Rectal smooth muscle tissue (tissue), 1 donor: ENCODE measurements around the gene IL17C.
"Not testable (repeated sequence)": the region's sequence is repeated elsewhere in the genome, so short reads cannot be mapped to it uniquely, and the experiment has no call there.

Experiments used
- H3K27ac ChIP-seq: one replicate; pipeline ENCODE4 v1.7.0; 2013; ENCODE audit warnings: low read depth, low read length, inconsistent platforms
- H3K27me3 ChIP-seq: one replicate; pipeline ENCODE4 v1.7.0; 2013; ENCODE audit warnings: low read length; ENCODE audit not compliant: control insufficient read depth, insufficient read depth
- H3K36me3 ChIP-seq: one replicate; pipeline ENCODE4 v1.7.0; 2013; ENCODE audit warnings: low read length; ENCODE audit not compliant: control insufficient read depth, insufficient read depth
- H3K4me1 ChIP-seq: one replicate; pipeline ENCODE4 v1.7.0; 2013; ENCODE audit warnings: low read length; ENCODE audit not compliant: control insufficient read depth, insufficient read depth
- H3K4me3 ChIP-seq: one replicate; pipeline ENCODE4 v1.7.0; 2013; ENCODE audit warnings: low read length
- H3K9ac ChIP-seq: one replicate; pipeline ENCODE4 v1.7.0; 2013; ENCODE audit warnings: low read length

The IL17C gene

DNA sequence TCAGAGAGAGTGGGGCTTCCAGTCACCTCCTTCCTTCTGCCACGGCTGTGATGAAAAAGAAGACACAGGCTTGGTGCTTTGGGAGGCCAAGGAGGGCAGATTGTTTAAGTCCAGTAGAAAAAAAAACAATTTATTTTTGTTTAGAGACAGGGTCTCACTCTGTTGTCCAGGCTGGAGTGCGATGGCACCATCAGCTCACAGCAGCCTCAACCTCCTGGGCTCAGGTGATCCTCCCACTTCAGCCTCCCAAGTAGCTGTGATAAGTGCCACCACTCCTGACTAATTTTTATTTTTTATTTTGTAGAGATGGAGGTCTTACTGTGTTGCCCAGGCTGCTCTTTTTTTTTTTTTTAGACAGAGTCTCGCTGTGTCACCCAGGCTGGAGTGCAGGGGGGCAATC lies 27.2 kb downstream of the IL17C start:
- H3K27ac ChIP-seq: no peak overlapping the region
- H3K9ac ChIP-seq: no peak overlapping the region
- H3K36me3 ChIP-seq: no peaks in the 10 kb centered on the region
- H3K4me1 ChIP-seq: no peaks in the 10 kb centered on the region
- H3K4me3 ChIP-seq: no peak overlapping the region
- H3K27me3 ChIP-seq: no peaks in the 10 kb centered on the region

DNA sequence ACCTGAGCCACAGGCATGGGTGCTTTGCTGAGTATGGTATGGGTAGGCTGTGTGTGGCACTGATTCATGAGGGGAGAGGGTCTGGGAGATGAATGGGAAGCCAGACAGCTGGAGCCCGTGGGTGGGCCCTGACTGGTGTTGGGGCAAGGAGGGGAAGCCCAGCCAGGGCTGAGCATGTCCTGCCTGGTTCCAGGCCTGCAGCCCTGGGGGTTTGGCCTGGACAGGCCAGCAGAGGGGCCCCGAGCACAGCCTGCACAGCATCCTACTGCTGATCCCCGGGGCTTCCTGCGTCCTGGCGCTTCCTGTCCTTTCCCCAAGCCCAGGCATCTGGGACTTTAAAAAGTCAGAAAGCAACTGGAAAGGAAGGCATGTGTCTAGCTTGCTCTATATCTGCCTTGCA lies 29.1 kb downstream of the IL17C start:
- Histone ChIP-seq H3K27ac (no peak overlapping the region), H3K9ac (no peak overlapping the region), H3K36me3 (no peaks in the 10 kb centered on the region), H3K4me1 (no peaks in the 10 kb centered on the region), H3K27me3 (no peaks in the 10 kb centered on the region), H3K4me3 (no peak overlapping the region)

DNA sequence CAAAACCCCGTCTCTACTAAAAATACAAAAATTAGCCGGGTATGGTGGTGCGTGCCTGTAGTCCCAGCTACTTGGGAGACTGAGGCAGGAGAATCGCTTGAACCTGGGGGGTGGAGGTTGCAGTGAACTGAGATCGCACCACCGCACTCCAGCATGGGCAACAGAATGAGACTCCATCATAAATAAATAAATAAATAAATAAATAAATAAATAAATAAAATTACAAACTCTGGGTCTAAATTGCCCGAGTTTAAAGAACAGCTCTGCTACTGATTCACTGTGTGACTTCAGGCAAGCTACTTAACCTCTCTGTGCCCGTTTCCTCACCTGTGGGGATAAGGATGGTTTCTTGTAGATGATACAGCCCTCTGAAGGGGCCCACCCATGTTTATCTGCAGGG lies 31.1 kb downstream of the IL17C start:
- H3K4me1 ChIP-seq, H3K9ac ChIP-seq, H3K36me3 ChIP-seq, H3K4me3 ChIP-seq, H3K27ac ChIP-seq, H3K27me3 ChIP-seq: not testable (repeated sequence)

DNA sequence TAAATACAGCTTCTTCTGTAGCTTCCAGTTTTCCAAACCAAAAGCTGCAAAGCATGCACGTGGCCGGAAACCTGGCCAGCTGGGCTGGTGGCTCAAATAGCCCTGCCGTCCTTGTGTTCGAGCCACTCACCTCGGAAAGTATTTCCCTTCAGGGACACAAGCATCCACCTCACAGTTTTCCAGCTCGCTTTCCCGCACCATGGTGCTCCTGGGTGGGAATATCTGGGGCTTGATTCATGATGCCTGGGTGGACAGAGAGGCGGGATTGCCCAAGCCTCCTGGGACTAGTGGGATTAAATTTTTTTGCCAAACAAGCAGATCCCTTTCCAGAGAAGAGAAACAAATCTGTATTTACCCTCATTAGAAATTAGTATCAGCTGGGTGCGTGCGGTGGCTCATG lies 31.6 kb downstream of the IL17C start:
- no peak overlapping the region for H3K9ac ChIP-seq
- no peaks in the 10 kb centered on the region for H3K36me3 ChIP-seq
- no peaks in the 10 kb centered on the region for H3K4me1 ChIP-seq
- no peak overlapping the region for H3K27ac ChIP-seq
- H3K27me3 ChIP-seq: no peaks in the 10 kb centered on the region
- no peak overlapping the region for H3K4me3 ChIP-seq

DNA sequence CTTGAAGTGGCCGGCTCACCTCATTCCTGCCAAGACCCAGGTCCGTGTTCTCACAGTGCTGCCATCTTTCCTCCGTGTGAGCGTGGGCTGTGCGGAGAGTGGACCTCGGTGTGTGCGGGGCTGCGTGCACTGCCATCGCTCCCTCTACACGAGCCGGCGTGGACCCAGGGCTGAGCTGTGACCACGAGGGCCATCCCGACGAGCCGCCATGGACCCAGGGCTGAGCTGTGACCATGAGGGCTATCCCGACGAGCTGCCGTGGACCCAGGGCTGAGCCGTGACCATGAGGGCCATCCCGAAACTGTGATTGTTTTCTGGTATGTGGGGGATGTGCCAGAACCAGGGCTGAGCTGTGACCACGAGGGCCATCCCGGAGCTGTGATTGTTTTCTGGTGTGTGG lies 33.4 kb downstream of the IL17C start:
- Histone ChIP-seq H3K9ac (no peak overlapping the region), H3K27me3 (no peaks in the 10 kb centered on the region), H3K36me3 (no peaks in the 10 kb centered on the region), H3K27ac (no peak overlapping the region), H3K4me1 (no peaks in the 10 kb centered on the region), H3K4me3 (no peak overlapping the region)

DNA sequence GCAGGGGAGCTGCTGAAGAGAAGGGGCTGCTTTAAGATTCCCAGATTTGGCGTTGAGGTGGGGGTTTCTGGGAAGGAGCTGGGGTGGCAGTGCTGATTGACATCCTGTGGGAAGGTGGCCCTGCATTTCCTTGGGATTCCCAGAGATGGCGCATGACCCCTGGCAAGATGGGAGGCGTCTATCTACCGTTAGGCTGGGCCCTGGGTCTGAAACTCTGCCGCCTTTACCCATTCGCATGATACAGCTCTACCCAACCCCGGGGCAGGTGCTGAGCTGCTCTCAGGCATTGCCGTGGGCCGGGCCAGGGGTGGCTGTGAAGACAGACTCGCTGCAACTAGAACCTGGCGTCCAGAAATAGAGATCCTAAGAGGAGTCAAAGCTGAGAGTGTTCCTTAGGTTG lies 34.4 kb downstream of the IL17C start:
- no peaks in the 10 kb centered on the region for H3K36me3 ChIP-seq
- H3K4me1 ChIP-seq: no peaks in the 10 kb centered on the region
- H3K27ac ChIP-seq: no peak overlapping the region
- H3K4me3 ChIP-seq: no peak overlapping the region
- no peaks in the 10 kb centered on the region for H3K27me3 ChIP-seq
- no peak overlapping the region for H3K9ac ChIP-seq

DNA sequence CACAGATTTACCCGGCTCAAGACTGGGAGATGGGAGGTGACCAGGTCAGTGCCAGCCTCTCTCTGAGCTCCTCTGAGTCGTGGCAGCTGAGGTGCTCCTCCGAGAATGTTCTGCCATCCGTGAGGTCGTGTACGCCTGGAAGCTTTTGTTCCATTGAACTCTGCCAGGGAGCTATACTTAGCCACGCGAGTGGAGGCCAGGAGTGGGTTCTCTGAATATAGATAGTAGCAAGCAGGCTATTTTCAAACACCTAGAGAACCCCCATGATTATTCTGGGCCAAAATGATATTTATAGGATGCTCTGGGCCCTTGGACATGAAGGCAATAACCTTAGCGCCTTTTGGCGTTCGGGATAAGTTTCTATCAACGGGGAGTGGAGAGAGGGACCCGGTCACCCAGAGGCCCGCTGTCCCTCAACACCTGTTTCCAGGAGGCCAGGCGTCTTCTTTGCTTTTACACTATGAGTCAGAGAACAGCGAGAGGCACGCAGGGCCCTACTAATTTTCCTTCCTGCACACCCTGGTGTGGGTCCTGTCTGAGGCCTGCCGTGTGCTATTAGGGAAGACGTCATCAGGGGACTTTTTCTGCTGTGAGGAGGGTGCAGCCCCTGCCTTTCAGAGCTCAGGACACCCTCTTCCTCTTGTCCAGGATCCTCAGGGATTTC lies 35.5 kb downstream of the IL17C start:
- Histone ChIP-seq H3K27ac (no peak overlapping the region), H3K36me3 (no peaks in the 10 kb centered on the region), H3K27me3 (no peaks in the 10 kb centered on the region), H3K4me3 (no peak overlapping the region), H3K9ac (no peak overlapping the region), H3K4me1 (no peaks in the 10 kb centered on the region)

DNA sequence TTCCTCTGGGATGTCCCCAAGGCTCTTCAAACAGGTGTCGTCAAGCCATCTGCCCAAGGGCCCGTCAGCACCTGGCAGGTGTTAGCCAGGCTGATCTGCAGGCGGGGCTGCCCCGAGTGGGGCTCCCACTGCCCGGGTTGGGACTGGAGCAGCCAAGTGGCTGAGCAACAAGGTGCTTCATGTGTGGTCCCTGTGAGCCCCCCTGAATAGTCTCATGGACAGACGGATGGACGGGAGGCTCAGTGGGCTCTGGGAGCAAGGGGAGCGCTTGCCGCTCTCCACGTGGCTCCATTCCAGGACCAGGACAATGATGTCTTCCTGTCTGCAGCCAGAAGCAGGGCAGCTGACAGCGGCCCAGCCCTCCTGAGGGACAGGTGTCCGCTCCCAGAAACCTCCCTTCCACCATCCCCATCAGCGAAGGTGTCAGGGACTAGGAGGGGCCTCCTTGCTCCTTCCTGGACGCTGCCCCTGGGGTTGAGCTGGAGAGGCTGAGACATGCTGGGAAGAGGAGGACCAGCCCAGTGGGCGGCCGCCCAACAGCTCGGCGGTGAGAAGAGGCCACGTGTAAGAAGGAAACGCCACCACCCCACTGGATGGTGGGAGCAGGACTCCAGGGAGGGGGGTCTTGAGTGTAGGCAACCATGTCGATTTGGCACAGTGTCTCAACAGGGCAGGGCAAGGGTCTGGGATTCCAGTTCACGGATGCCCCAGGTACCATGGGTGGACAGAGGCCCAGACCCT lies 38.3 kb downstream of the IL17C start:
- no peak overlapping the region for H3K27ac ChIP-seq
- H3K9ac ChIP-seq: no peak overlapping the region
- H3K36me3 ChIP-seq: no peaks in the 10 kb centered on the region
- H3K4me1 ChIP-seq: no peaks in the 10 kb centered on the region
- no peaks in the 10 kb centered on the region for H3K27me3 ChIP-seq
- no peak overlapping the region for H3K4me3 ChIP-seq

DNA sequence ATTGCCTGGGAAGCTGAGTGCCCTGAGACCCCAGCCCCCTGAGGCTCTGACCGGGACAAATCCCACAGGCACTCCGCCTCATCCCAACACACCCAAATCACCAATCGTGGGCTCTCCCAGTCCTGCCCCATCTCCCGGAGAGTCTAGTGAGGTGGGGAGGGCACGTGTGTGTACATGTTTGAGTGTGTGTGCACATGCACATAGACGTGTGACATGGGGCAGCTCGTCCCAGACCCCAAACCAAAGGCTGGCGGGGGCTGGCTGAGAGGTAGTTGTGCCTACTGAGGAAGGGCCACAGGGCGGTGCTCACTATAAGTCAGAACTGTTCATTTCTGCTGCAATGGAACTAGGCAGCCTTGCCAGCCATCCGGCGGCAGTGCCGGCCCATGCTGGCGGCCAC lies 39.3 kb downstream of the IL17C start:
- H3K4me1 ChIP-seq: no peaks in the 10 kb centered on the region
- no peak overlapping the region for H3K27ac ChIP-seq
- no peak overlapping the region for H3K9ac ChIP-seq
- no peaks in the 10 kb centered on the region for H3K27me3 ChIP-seq
- no peak overlapping the region for H3K4me3 ChIP-seq
- H3K36me3 ChIP-seq: no peaks in the 10 kb centered on the region

DNA sequence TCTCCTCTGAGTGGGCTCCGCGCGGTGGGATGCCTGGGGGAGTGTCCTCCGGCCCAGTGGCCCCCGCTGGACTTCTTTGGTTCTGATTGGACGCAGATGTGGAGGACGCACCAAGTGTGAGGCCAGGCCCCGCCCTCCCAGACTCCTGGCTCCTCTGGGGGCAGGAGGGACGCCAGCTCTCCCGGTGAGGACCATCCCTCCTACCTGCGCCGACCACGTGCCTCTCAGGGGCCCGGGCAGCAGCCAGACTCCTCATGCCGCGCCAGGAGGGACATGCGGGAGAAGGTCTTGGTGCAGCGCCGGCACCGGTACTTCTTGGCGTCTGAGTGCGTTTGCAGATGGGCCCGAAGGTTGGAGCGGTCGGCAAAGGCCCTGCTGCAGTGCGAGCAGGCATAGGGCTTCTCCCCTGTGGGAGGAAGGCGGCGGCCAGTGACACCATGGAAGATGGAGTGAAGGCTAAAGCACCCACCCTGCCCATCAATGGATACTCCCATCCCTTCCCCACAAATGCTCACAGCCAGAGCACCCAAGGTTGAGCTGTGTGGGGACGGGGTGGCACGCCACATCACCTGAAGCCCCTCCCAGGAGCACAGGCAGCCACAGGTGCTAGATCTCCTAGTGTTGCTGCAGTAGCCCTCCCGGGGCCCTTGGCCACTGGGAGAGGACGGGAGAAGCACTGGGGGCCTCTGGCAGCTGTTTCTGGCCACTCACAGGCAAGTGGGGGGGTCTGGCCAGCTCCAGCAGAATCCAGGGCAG lies 40.0 kb downstream of the IL17C start:
- Histone ChIP-seq H3K27me3 (no peaks in the 10 kb centered on the region), H3K36me3 (no peaks in the 10 kb centered on the region), H3K27ac (no peak overlapping the region), H3K4me1 (no peaks in the 10 kb centered on the region), H3K9ac (no peak overlapping the region), H3K4me3 (no peak overlapping the region)

DNA sequence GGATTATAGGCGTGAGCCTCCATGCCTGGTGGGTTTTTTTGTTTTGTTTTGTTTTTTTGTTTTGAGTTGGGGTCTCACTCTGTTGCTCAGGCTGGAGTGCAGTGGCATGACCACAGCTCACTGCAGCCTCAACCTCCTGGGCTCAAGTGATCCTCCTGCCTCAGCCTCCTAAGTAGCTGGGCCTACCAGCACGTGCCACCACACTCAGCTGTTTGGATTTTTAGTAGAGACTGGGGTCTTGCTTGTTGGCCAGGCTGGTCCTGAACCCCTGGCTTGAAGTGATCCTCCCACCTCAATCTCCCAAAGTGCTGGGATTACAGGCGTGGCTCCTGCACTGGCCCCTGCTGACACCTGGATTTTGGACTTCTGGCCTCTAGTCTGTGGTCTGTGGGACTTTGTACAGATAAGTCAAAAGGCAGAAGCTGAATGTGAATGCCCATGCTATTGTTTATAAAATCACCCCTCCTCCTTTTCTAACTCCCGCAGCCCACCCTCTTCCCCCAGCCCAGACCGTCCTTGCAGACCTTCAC lies 42.2 kb downstream of the IL17C start:
- H3K27ac ChIP-seq: no peak overlapping the region
- H3K4me1 ChIP-seq: no peaks in the 10 kb centered on the region
- no peak overlapping the region for H3K9ac ChIP-seq
- H3K36me3 ChIP-seq: no peaks in the 10 kb centered on the region
- no peak overlapping the region for H3K4me3 ChIP-seq
- H3K27me3 ChIP-seq: peaks cover 4% of the 10 kb centered on the region

DNA sequence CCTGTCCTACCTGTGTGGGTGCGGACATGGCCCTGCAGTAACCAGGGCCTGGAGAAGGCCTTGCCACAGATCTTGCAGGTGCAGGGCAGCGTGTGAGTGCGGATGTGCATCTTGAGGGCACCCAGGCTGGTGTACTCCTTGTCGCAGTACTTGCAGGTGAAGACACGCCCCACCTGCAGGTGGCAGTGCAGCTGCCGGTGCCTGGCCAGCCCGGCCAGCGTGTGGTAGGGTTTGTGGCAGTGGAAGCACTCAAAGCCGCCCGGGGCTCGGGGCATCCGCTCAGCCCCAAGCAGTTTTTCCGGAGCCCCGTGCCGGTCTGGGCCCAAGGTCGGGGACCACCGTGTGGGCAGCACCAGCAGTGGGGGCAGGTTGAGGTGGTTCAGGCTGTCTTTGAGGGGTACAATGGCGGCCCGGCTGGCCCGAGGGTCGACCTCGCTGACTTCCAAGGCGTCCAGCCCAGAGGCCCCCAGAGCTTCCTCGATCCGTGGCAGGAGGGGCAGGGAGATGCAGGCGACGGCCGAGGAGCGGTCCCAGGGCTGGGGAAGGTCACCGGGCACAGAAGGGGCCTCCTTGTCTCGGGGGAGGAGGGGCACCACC lies 42.8 kb downstream of the IL17C start:
- no peaks in the 10 kb centered on the region for H3K36me3 ChIP-seq

More for the DNA sequence above, 42.8 kb downstream of the IL17C start:
- Histone ChIP-seq H3K4me3 (no peak overlapping the region), H3K4me1 (no peaks in the 10 kb centered on the region), H3K27ac (no peak overlapping the region), H3K27me3 (peaks cover 10% of the 10 kb centered on the region), H3K9ac (no peak overlapping the region)
